HG03103 (cell line): ENCODE data around the gene POLDIP2.

Source experiments
- ATAC-seq: cut with Tn5 transposase; IDR thresholded peaks from one replicate; pipeline ENCODE4 v1.9.1; 2021; ENCODE audit warnings: low read depth; ENCODE audit not compliant: unreplicated experiment

Gene POLDIP2

GRCh38 chr17:28367641-28368305, 10.4 kb upstream of the POLDIP2 start:
- no peak for ATAC-seq

- ATAC-seq = no peak
Observed at GRCh38 chr17:28366605-28367004, 9.3 kb upstream of the POLDIP2 start.

- no peak for ATAC-seq
Observed at GRCh38 chr17:28365487-28365886, 8.2 kb upstream of the POLDIP2 start.

GRCh38 chr17:28364665-28365363, 7.5 kb upstream of the POLDIP2 start, which contains the start of gene SEBOX:
Gene SEBOX (minus strand): TSS chr17:28365199. CDS start chr17:28365151, 48 bp downstream.
- ATAC-seq = no peak

- no peak for ATAC-seq
Observed at GRCh38 chr17:28363776-28364650, 6.7 kb upstream of the POLDIP2 start.

GRCh38 chr17:28363186-28363585, 5.9 kb upstream of the POLDIP2 start:
- no peak for ATAC-seq

GRCh38 chr17:28357901-28358197, 522 bp upstream of the POLDIP2 start:
- ATAC-seq = no peak

GRCh38 chr17:28350271-28350670, 7.1 kb downstream of the POLDIP2 start:
- ATAC-seq = no peak

- ATAC-seq = no peak
Observed at GRCh38 chr17:28348979-28349378, 8.3 kb downstream of the POLDIP2 start.

GRCh38 chr17:28347261-28347891, 10.0 kb downstream of the POLDIP2 start:
- no peak for ATAC-seq

GRCh38 chr17:28346746-28347246, 10.5 kb downstream of the POLDIP2 start:
- no peak for ATAC-seq

GRCh38 chr17:28346199-28346580, 11.1 kb downstream of the POLDIP2 start:
- ATAC-seq = no peak

GRCh38 chr17:28345419-28346198, 11.7 kb downstream of the POLDIP2 start:
- no peak for ATAC-seq

- ATAC-seq = no peak
Observed at GRCh38 chr17:28344435-28344901, 12.9 kb downstream of the POLDIP2 start.

- no peak for ATAC-seq
Observed at GRCh38 chr17:28344011-28344410, 13.3 kb downstream of the POLDIP2 start.

- no peak for ATAC-seq
Observed at GRCh38 chr17:28343491-28343932, 13.8 kb downstream of the POLDIP2 start.

- ATAC-seq = no peak
Observed at GRCh38 chr17:28342313-28342712, 15.0 kb downstream of the POLDIP2 start.

GRCh38 chr17:28341516-28341915, 15.8 kb downstream of the POLDIP2 start:
- no peak for ATAC-seq

- ATAC-seq = no peak
Observed at GRCh38 chr17:28340374-28340773, 17.0 kb downstream of the POLDIP2 start.

- no peak for ATAC-seq
Observed at GRCh38 chr17:28339431-28339830, 17.9 kb downstream of the POLDIP2 start.
